Duodenal mucosa (tissue), 2 donors: ENCODE measurements around the gene MCRIP2.
A peak's percentile ranks its signal among the peaks of the same experiment; 100 is the strongest.

ENCODE experiments used
- H3K27ac ChIP-seq: one replicate; pipeline ENCODE4 v1.7.0; 2013; ENCODE audit warnings: low read depth, low read length
- H3K27me3 ChIP-seq, 2 donors: one replicate each; pipeline ENCODE4 v1.7.0; 2013; ENCODE audit warnings: low read length in 2 of 2, control low read depth in 1 of 2; ENCODE audit not compliant: insufficient read depth in 2 of 2, control insufficient read depth in 1 of 2
- H3K36me3 ChIP-seq, 2 donors: one replicate each; pipeline ENCODE4 v1.7.0; 2013; ENCODE audit warnings: low read length in 2 of 2, control low read depth in 1 of 2; ENCODE audit not compliant: insufficient read depth in 2 of 2, control insufficient read depth in 1 of 2
- H3K4me1 ChIP-seq, 2 donors: one replicate each; pipeline ENCODE4 v1.7.0; 2013; ENCODE audit warnings: low read length in 2 of 2, control low read depth in 1 of 2; ENCODE audit not compliant: insufficient read depth in 2 of 2, control insufficient read depth in 1 of 2
- H3K4me3 ChIP-seq, 2 donors: one replicate each; pipeline ENCODE4 v1.7.0; 2013; ENCODE audit warnings: low read length in 2 of 2, low read depth in 1 of 2
- H3K9ac ChIP-seq, 2 donors: one replicate each; pipeline ENCODE4 v1.7.0; 2013; ENCODE audit warnings: low read length in 2 of 2, low read depth in 1 of 2
- H3K9me3 ChIP-seq, 2 donors: one replicate each; pipeline ENCODE4 v1.7.0; 2013; ENCODE audit warnings: low read length in 2 of 2, control low read depth in 1 of 2; ENCODE audit not compliant: control insufficient read depth in 1 of 2

The MCRIP2 gene

DNA sequence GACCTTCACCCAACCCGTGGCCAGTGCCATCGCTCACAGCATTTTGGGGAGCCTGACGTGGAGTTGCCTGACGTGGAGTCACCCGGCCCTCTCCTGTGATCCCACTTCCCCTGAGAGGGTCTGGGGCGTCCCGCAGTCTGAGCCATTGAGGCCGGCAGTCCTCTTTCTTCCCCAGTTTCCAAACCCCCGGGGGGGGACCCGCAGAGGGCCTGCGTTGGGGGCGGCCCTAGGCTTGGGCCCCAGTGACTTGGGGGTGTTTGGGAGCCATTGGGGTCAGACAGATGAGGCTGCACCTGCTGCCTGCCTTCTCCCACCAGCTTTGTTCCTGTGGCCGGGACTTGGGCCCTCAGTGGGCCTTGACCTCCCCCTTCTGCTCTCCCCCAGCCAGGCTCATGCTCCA lies 28.0 kb downstream of the MCRIP2 start:
- H3K9me3 ChIP-seq: no peaks in the 10 kb centered on the region
- H3K27ac ChIP-seq: no peak overlapping the region
- H3K9ac ChIP-seq: no peak overlapping the region
- no peak overlapping the region for H3K4me3 ChIP-seq
- peaks cover 14 to 16% of the 10 kb centered on the region in 2 donors for H3K4me1 ChIP-seq
- no peaks in the 10 kb centered on the region for H3K27me3 ChIP-seq
- peaks cover 22 to 49% of the 10 kb centered on the region in 2 donors for H3K36me3 ChIP-seq

DNA sequence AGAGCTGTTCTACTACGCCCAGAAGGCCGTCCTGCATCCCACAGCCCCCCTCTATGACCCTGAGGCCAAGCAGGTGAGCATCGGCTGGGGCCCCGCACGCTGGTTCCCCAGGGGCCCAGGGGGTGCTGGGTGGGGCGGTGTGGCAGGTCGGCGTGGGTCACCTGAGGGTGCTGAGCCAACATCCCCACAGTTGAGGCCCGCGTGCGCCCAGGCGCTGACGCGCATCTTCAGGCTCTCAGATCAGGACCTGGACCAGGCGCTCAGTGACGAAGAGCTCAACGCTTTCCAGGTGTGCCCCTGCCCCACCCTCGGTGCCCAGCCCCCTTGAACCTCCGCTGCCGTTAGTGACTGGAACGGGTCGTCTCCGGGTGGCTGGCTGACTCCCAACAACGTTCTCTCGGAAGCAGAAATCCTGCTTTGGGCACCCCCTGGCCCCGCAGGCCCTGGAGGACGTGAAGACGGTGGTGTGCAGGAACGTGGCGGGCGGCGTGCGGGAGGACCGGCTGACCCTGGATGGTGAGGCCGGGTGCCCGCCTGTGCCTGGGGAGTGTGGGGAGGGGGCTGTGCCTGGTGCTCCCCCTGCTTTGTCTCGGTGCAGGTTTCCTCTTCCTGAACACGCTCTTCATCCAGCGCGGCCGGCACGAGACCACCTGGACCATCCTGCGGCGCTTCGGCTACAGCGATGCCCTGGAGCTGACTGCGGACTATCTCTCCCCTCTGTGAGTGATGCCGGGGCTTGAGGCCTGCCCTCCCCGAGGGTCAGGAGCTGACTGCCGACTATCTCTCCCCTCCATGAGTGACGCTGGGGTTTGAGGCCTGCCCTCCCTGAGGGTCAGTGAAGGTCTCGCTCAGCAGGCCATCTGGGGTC lies 29.1 kb downstream of the MCRIP2 start:
- no peaks in the 10 kb centered on the region for H3K9me3 ChIP-seq
- H3K9ac ChIP-seq: no peak overlapping the region
- peaks cover 19 to 23% of the 10 kb centered on the region in 2 donors for H3K4me1 ChIP-seq
- no peaks in the 10 kb centered on the region for H3K27me3 ChIP-seq
- no peak overlapping the region for H3K27ac ChIP-seq
- H3K4me3 ChIP-seq: no peak overlapping the region
- peaks cover 22 to 49% of the 10 kb centered on the region in 2 donors for H3K36me3 ChIP-seq

DNA sequence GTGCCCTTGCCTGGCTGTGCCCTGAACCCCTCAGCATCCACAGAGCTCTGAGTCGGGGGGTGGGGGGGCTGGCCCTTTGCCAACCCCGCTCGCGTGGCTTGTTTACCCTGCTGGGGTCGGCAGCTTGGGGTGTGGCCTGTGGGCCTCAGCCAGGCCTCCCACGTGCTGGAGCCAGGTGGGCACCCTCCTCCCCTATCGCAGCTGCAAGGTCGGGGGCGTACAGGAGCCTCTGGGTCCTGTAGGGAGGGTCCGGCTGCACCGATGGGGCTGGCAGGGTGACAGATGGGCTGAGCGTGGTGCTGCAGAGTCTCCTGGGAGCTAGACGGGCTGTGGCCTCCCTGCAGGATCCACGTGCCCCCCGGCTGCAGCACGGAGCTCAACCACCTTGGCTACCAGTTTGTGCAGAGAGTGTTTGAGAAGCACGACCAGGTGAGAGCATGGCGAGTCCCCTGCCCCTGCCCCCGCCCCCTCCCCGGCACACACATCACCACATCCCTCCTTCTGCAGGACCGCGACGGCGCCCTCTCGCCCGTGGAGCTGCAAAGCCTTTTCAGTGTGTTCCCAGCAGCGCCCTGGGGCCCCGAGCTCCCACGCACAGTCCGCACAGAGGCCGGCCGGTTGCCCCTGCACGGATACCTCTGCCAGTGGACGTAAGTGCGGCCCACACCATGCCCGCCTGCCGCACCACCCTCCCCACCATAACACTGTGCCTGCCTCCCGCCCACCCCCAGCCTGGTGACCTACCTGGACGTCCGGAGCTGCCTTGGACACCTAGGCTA lies 29.9 kb downstream of the MCRIP2 start:
- no peaks in the 10 kb centered on the region for H3K27me3 ChIP-seq
- H3K36me3 ChIP-seq: peaks cover 22 to 49% of the 10 kb centered on the region in 2 donors
- H3K4me1 ChIP-seq: peaks cover 26 to 29% of the 10 kb centered on the region in 2 donors
- H3K9me3 ChIP-seq: no peaks in the 10 kb centered on the region
- H3K4me3 ChIP-seq: no peak overlapping the region
- H3K27ac ChIP-seq: no peak overlapping the region
- no peak overlapping the region for H3K9ac ChIP-seq

DNA sequence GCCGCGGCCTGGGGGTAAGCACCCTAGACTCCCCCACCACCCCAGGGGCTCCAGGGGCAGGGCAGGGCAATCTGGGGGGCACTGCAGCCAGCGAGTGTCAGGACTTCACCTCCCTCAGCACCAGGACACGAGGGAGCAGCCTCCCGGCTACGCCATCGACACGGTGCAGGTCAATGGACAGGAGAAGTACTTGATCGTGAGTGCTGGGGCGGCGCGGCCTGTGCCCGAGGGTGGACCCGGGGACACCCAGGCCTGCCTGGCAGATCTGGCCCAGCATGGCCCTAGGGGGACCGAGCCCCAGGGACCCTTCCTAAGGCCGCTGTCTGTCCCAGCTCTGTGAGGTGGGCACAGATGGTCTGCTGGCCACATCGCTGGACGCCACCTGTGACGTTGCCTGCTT lies 30.7 kb downstream of the MCRIP2 start:
- Histone ChIP-seq H3K36me3 (peaks cover 22 to 49% of the 10 kb centered on the region in 2 donors), H3K9me3 (no peaks in the 10 kb centered on the region), H3K4me1 (peaks cover 28 to 35% of the 10 kb centered on the region in 2 donors), H3K9ac (no peak overlapping the region), H3K27me3 (no peaks in the 10 kb centered on the region), H3K4me3 (no peak overlapping the region), H3K27ac (no peak overlapping the region)

DNA sequence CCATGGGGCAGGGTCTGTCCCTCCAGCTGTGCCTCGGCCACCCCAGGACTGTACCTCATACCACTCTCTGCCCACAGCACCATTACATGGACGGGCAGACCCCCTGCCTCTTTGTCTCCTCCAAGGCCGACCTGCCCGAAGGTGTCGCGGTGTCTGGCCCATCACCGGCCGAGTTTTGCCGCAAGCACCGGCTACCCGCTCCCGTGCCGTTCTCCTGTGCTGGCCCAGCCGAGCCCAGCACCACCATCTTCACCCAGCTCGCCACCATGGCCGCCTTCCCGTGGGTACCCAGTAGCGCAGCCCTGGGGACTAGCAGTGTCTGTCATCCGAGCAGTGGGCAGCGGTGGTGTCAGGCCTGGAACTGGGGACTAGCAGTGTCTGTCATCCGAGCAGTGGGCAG lies 31.2 kb downstream of the MCRIP2 start:
- H3K27ac ChIP-seq: no peak overlapping the region
- H3K4me3 ChIP-seq: no peak overlapping the region
- H3K9me3 ChIP-seq: no peaks in the 10 kb centered on the region
- no peak overlapping the region for H3K9ac ChIP-seq
- H3K36me3 ChIP-seq: peaks cover 22 to 49% of the 10 kb centered on the region in 2 donors
- H3K4me1 ChIP-seq: peaks cover 24 to 31% of the 10 kb centered on the region in 2 donors
- no peaks in the 10 kb centered on the region for H3K27me3 ChIP-seq

DNA sequence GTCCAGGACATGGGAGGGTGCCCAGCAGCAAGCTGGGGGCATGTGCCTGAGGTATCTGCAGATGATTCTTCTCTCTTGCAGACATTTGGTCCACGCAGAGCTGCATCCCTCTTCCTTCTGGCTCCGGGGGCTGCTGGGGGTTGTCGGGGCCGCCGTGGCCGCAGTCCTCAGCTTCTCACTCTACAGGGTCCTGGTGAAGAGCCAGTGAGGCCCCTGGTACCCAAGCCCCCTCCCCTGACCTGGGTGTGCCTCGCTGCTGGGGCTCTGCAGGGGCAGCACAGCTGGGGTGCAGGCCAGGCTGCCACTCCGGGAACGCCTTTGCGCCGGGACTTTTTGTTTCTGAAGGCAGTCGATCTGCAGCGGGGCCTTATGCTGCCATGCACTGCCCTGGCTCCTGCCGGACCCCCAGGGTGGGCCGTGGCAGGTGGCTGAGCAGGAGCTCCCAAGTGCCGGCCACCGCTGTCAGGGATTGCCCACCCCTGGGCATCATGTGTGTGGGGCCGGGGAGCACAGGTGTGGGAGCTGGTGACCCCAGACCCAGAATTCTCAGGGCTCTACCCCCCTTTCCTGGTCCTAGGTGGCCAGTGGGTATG lies 31.9 kb downstream of the MCRIP2 start:
- Histone ChIP-seq H3K4me3 (no peak overlapping the region), H3K9ac (no peak overlapping the region), H3K27ac (no peak overlapping the region), H3K36me3 (peaks cover 22 to 49% of the 10 kb centered on the region in 2 donors), H3K27me3 (no peaks in the 10 kb centered on the region), H3K4me1 (peaks cover 24 to 31% of the 10 kb centered on the region in 2 donors), H3K9me3 (no peaks in the 10 kb centered on the region)

DNA sequence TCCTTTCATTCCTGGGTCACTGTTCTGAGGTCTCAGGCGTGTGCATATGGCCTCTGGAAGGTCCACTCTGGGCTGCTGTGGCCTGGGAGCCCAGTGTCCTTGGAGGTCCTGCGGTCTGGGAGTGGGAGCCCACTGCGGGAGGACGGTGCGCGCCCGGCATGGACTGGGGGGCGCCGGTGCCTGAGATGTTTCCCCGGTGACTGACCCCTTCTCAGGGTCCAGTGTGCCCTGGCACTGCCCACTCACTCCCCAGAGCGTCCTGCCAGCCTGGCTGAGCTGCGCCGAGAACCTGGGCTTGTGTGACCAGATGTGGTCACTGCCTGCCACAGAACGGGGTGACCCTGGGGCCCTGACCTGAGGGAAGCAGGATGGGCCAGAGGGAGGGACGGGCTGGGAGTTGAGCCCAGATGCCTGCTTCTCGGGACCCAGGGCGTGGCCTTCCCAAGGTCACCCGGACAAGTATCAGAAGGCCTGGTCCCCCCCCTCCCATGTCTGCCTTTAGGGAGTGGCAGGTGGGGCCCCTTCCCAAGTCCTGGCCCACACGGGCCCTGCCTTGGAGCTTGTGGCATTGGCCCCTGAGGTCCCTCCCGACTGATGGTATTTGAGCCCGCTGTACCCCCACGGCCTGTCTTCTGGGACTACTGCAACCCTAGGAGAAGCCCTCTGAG lies 32.7 kb downstream of the MCRIP2 start:
- Histone ChIP-seq H3K4me3 (no peak overlapping the region), H3K9ac (no peak overlapping the region), H3K27ac (no peak overlapping the region), H3K27me3 (no peaks in the 10 kb centered on the region), H3K4me1 (peaks cover 17 to 22% of the 10 kb centered on the region in 2 donors), H3K36me3 (peaks cover 22 to 48% of the 10 kb centered on the region in 2 donors), H3K9me3 (no peaks in the 10 kb centered on the region)

DNA sequence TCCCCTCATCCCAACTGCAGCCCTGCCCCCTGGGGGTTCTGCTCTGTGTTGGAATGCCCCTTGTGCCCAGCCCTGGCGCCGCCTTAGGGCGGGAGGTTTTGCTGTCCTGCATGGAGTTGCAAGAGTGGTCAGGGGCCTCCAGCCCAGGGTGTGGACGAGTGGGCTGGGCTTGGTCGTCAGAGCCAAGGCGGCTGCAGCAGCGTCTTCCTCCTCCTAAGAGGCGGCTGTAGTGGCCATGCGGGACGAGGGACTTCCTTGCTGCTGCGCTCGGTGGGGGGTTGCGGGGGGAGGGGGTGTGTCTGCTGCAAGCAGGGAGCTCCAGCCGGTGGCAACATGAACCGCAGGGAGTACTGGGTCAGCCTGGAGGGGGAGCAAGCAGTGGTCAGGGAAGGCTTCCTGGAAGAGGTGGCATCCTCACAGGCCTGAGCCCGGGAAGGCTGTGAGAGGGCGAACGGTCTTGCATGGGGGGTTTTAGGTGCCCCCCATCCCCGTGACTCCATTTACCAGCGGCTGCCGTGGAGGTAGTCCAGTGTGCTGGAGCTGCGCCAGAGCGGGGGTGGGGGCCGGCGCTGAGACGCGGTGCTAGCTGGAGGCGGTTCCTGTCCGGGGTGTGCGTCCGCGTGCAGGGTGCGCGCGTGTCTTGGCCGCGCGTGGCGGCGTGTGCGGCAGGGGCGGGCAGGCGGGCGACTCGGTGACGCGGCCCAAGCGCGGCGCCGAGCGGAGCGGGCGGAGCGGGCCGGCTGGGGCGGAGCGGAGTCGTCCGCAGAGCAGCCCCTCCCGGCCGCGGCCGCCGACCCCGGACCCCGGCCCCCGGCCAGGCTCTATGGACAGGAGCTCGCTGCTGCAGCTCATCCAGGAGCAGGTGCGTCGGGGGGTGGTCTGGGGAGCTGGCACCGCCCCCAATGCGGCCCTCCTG lies 33.6 kb downstream of the MCRIP2 start, which contains the start of gene RHBDL1:
Gene RHBDL1 (plus strand): TSS at position 704 of the 916 bp plus-strand sequence. CDS start 120 bp downstream, at position 824.
- Histone ChIP-seq H3K9ac (peak within 1 kb of the TSS; percentile 43 to 51), H3K9me3 (no peaks in the 10 kb centered on the region), H3K4me1 (peaks cover 15 to 22% of the 10 kb centered on the region in 2 donors), H3K4me3 (peak within 1 kb of the TSS; percentile 40 to 57), H3K27me3 (no peaks in the 10 kb centered on the region), H3K36me3 (peaks cover 17 to 39% of the 10 kb centered on the region in 2 donors), H3K27ac (no peak within 1 kb of the TSS)
